CD4-positive, CD25-positive, alpha-beta regulatory T cell (primary cell): Measurements from ENCODE around the gene TEAD4. TPM values are rescaled to one million over a fixed set of nuclear protein-coding genes. Genes with fewer than 3 reads are reported as not detected.
"Not testable (repeated sequence)": the region's sequence is repeated elsewhere in the genome, so short reads cannot be mapped to it uniquely, and the experiment has no call there.

Experiments
- ATAC-seq, 2 donors: fragments of 150-1000 bp; cut with Tn5 transposase; one replicate each; pipeline ENCODE4 v1.10.0; 2021; ENCODE audit warnings: low read depth in 2 of 2, moderate number of reproducible peaks in 2 of 2, moderate library complexity in 1 of 2
- DNase-seq, 3 donors: peaks; one replicate each; pipeline versions ENCODE4 v3.0.0 to v3.0.0-alpha.2; 2012 to 2022; ENCODE audit warnings: mixed read lengths in 1 of 3
- H3K27ac ChIP-seq: one replicate; pipeline ENCODE4 v1.7.0; 2013; ENCODE audit warnings: mild to moderate bottlenecking, low read length; ENCODE audit not compliant: insufficient read depth, poor library complexity, severe bottlenecking
- H3K27me3 ChIP-seq: one replicate; pipeline ENCODE4 v1.7.0; 2013; ENCODE audit warnings: low read length; ENCODE audit not compliant: control insufficient read depth, insufficient read depth
- H3K36me3 ChIP-seq: one replicate; pipeline ENCODE4 v1.7.0; 2013; ENCODE audit warnings: mild to moderate bottlenecking, low read length, moderate library complexity; ENCODE audit not compliant: control insufficient read depth, insufficient read depth
- H3K4me1 ChIP-seq: 2 replicates; pipeline ENCODE4 v1.7.0; 2013; ENCODE audit warnings: mild to moderate bottlenecking, low read length; ENCODE audit not compliant: insufficient read depth, control insufficient read depth, poor library complexity, severe bottlenecking
- H3K4me3 ChIP-seq: one replicate; pipeline ENCODE4 v1.7.0; 2013; ENCODE audit warnings: low read depth, mild to moderate bottlenecking, low read length, moderate library complexity
- H3K9me3 ChIP-seq, 2 experiments: 1 replicate in 1 of 2; 2 replicates in 1 of 2; pipeline ENCODE4 v1.7.0; 2013; ENCODE audit warnings: low read length in 2 of 2, mild to moderate bottlenecking in 1 of 2, moderate library complexity in 1 of 2; ENCODE audit not compliant: control insufficient read depth in 2 of 2
- H3K27ac Mint-ChIP-seq, 3 donors: one replicate each; pipeline ENCODE4 v1.8.0; 2020 to 2022; ENCODE audit warnings: mild to moderate bottlenecking in 3 of 3, mixed read lengths in 3 of 3, moderate library complexity in 2 of 3
- H3K27me3 Mint-ChIP-seq: one replicate; pipeline ENCODE4 v1.8.0; 2022; ENCODE audit warnings: mild to moderate bottlenecking, mixed read lengths
- H3K36me3 Mint-ChIP-seq: one replicate; pipeline ENCODE4 v1.8.0; 2020; ENCODE audit warnings: mixed read lengths
- H3K4me1 Mint-ChIP-seq, 4 donors: one replicate each; pipeline ENCODE4 v1.8.0; 2020 to 2022; ENCODE audit warnings: mixed read lengths in 4 of 4, mild to moderate bottlenecking in 1 of 4
- H3K4me3 Mint-ChIP-seq, 4 donors: one replicate each; pipeline ENCODE4 v1.8.0; 2020 to 2022; ENCODE audit warnings: mild to moderate bottlenecking in 4 of 4, mixed read lengths in 4 of 4, moderate library complexity in 3 of 4
- H3K9me3 Mint-ChIP-seq, 7 donors: one replicate each; pipeline ENCODE4 v1.8.0; 2020 to 2022; ENCODE audit warnings: mixed read lengths in 7 of 7, mild to moderate bottlenecking in 3 of 7, moderate library complexity in 2 of 7
- polyA plus RNA-seq, 4 donors: library from polyadenylated mRNA; unstranded; fragments of 300-500 nt; fragmentation: Illumina TruSeq; gene quantifications; one replicate each; pipeline ENCODE4 v1.2.3, GENCODE V29; 2021
- total RNA-seq: library from RNA; stranded (reverse); gene quantifications from one replicate; pipeline ENCODE4 v1.2.3, GENCODE V29; 2022

The TEAD4 gene
- total and polyA plus RNA-seq, 5 donors from 2014 or later = not detected

- Mint-ChIP-seq H3K36me3 (no peaks in the 10 kb centered on the region), H3K27ac (no peak overlapping the region), H3K27me3 (peaks cover 18% of the 10 kb centered on the region), H3K9me3 (peaks cover 0 to 2% (median 0%) of the 10 kb centered on the region in 7 donors), H3K4me3 (no peak overlapping the region), H3K4me1 (no peaks in the 10 kb centered on the region)
- no peak overlapping the region for H3K4me3 ChIP-seq
- H3K36me3 ChIP-seq = no peaks in the 10 kb centered on the region
- ATAC-seq (no peak), DNase-seq (no peak)
- no peaks in the 10 kb centered on the region for H3K27me3 ChIP-seq
- H3K27ac ChIP-seq = no peak overlapping the region
- no peaks in the 10 kb centered on the region for H3K9me3 ChIP-seq
- H3K4me1 ChIP-seq = no peaks in the 10 kb centered on the region
These were observed 96.7 kb downstream of the TEAD4 start for GRCh38 chr12:3055704-3056467.

- ATAC-seq = no peak
- peaks cover 28% of the 10 kb centered on the region for H3K27me3 Mint-ChIP-seq
These were observed 101.9 kb downstream of the TEAD4 start for GRCh38 chr12:3061059-3061458.

GRCh38 chr12:3061501-3062215 is 102.5 kb downstream of the TEAD4 start:
- H3K4me3 Mint-ChIP-seq = no peak overlapping the region
- H3K9me3 ChIP-seq = peaks cover 4% of the 10 kb centered on the region in 2 experiments
- H3K27ac ChIP-seq = no peak overlapping the region
- H3K9me3 Mint-ChIP-seq = peaks cover 0 to 8% (median 2%) of the 10 kb centered on the region in 7 donors
- H3K4me1 ChIP-seq = no peaks in the 10 kb centered on the region
- ATAC-seq (no peak), DNase-seq (no peak)
- no peaks in the 10 kb centered on the region for H3K27me3 ChIP-seq
- H3K27ac Mint-ChIP-seq = no peak overlapping the region
- H3K36me3 ChIP-seq = no peaks in the 10 kb centered on the region
- no peak overlapping the region for H3K4me3 ChIP-seq
- H3K36me3 Mint-ChIP-seq = no peaks in the 10 kb centered on the region
- H3K4me1 Mint-ChIP-seq = peaks cover 0 to 5% (median 2%) of the 10 kb centered on the region in 4 donors
- H3K27me3 Mint-ChIP-seq = peaks cover 23% of the 10 kb centered on the region

More at GRCh38 chr12:3061059-3061458, 101.9 kb downstream of the TEAD4 start:
- Histone ChIP-seq H3K27ac (no peak overlapping the region), H3K36me3 (no peaks in the 10 kb centered on the region), H3K27me3 (no peaks in the 10 kb centered on the region), H3K9me3 (peaks cover 4% of the 10 kb centered on the region in 2 experiments), H3K4me3 (no peak overlapping the region), H3K4me1 (no peaks in the 10 kb centered on the region)
- no peak overlapping the region for H3K27ac Mint-ChIP-seq
- H3K4me1 Mint-ChIP-seq = peaks cover 0 to 5% (median 2%) of the 10 kb centered on the region in 4 donors
- H3K9me3 Mint-ChIP-seq = peaks cover 0 to 8% (median 2%) of the 10 kb centered on the region in 7 donors
- DNase-seq = no peak
- H3K36me3 Mint-ChIP-seq = no peaks in the 10 kb centered on the region
- no peak overlapping the region for H3K4me3 Mint-ChIP-seq

- ATAC-seq = no peak
- Histone ChIP-seq H3K9me3 (peaks cover 4% of the 10 kb centered on the region in 2 experiments), H3K36me3 (no peaks in the 10 kb centered on the region), H3K27ac (no peak overlapping the region), H3K4me1 (no peaks in the 10 kb centered on the region), H3K27me3 (no peaks in the 10 kb centered on the region), H3K4me3 (no peak overlapping the region)
- H3K4me3 Mint-ChIP-seq = no peak overlapping the region
- H3K9me3 Mint-ChIP-seq = peaks cover 0 to 8% (median 3%) of the 10 kb centered on the region in 7 donors
- H3K4me1 Mint-ChIP-seq = peaks cover 0 to 5% (median 2%) of the 10 kb centered on the region in 4 donors
- no peak for DNase-seq
- peaks cover 36% of the 10 kb centered on the region for H3K27me3 Mint-ChIP-seq
- no peaks in the 10 kb centered on the region for H3K36me3 Mint-ChIP-seq
- H3K27ac Mint-ChIP-seq = no peak overlapping the region
These were observed 106.1 kb downstream of the TEAD4 start for GRCh38 chr12:3065300-3065699.

- H3K4me3 Mint-ChIP-seq, H3K27me3 ChIP-seq, H3K4me3 ChIP-seq, DNase-seq, ATAC-seq, H3K4me1 ChIP-seq, H3K9me3 ChIP-seq, H3K9me3 Mint-ChIP-seq, H3K27ac Mint-ChIP-seq, H3K27ac ChIP-seq, H3K36me3 ChIP-seq, H3K36me3 Mint-ChIP-seq, H3K4me1 Mint-ChIP-seq: not testable (repeated sequence)
- peaks cover 31% of the 10 kb centered on the region for H3K27me3 Mint-ChIP-seq
These were observed 106.6 kb downstream of the TEAD4 start for GRCh38 chr12:3065846-3066245.

GRCh38 chr12:3069714-3070113 is 110.5 kb downstream of the TEAD4 start:
- Histone ChIP-seq H3K27me3 (peaks cover 2% of the 10 kb centered on the region), H3K27ac (no peak overlapping the region), H3K36me3 (no peaks in the 10 kb centered on the region), H3K4me1 (no peaks in the 10 kb centered on the region), H3K9me3 (no peaks in the 10 kb centered on the region), H3K4me3 (no peak overlapping the region)
- no peaks in the 10 kb centered on the region for H3K36me3 Mint-ChIP-seq
- no peak overlapping the region for H3K27ac Mint-ChIP-seq
- peaks cover 0 to 5% (median 0%) of the 10 kb centered on the region in 7 donors for H3K9me3 Mint-ChIP-seq
- peaks cover 0 to 5% (median 0%) of the 10 kb centered on the region in 4 donors for H3K4me1 Mint-ChIP-seq
- H3K4me3 Mint-ChIP-seq = no peak overlapping the region
- DNase-seq (no peak), ATAC-seq (no peak)
- peaks cover 35% of the 10 kb centered on the region for H3K27me3 Mint-ChIP-seq

GRCh38 chr12:3071107-3071506 is 111.9 kb downstream of the TEAD4 start:
- ATAC-seq = no peak
- Mint-ChIP-seq H3K36me3 (no peaks in the 10 kb centered on the region), H3K4me1 (peaks cover 0 to 7% (median 0%) of the 10 kb centered on the region in 4 donors)

More at GRCh38 chr12:3071107-3071506, 111.9 kb downstream of the TEAD4 start:
- H3K27me3 ChIP-seq = peaks cover 4% of the 10 kb centered on the region
- H3K27ac ChIP-seq = no peak overlapping the region
- no peak overlapping the region for H3K4me3 ChIP-seq
- no peak overlapping the region for H3K27ac Mint-ChIP-seq
- H3K9me3 ChIP-seq = no peaks in the 10 kb centered on the region
- peaks cover 30% of the 10 kb centered on the region for H3K27me3 Mint-ChIP-seq
- peaks cover 1% of the 10 kb centered on the region for H3K4me1 ChIP-seq
- H3K36me3 ChIP-seq = no peaks in the 10 kb centered on the region
- H3K9me3 Mint-ChIP-seq = peaks cover 0 to 5% (median 0%) of the 10 kb centered on the region in 7 donors
- no peak for DNase-seq
- no peak overlapping the region for H3K4me3 Mint-ChIP-seq
